HepG2 (cell line): Measurements from ENCODE around the gene ADAM8. TPM values are rescaled to one million over a fixed set of nuclear protein-coding genes. Genes with fewer than 3 reads are reported as not detected.

Source experiments
- ATAC-seq: fragments of 200-7000 bp; cut with Tn5 transposase; 3 replicates; pipeline ENCODE4 v1.9.1; 2020; ENCODE audit warnings: mild to moderate bottlenecking, moderate library complexity
- BruUV-seq: library from RNA; stranded (reverse); fragments of 400-500 nt; replicated peaks from 2 replicates; lab custom pipeline; 2021; lab: Mats Ljungman, UMichigan
- CTCF ChIA-PET: fragments of 300-600 bp; formaldehyde crosslinking; extraction: SDS; loops from one replicate; lab custom pipeline; 2021; ENCODE audit warnings: low total read pairs, inconsistent platforms, low intra/inter-chr PET ratio; lab: Yijun Ruan, JAX
- POLR2A ChIA-PET: fragments of 350-600 bp; sonication (Branson Sonifier 250); formaldehyde crosslinking; loops from one replicate; lab custom pipeline; 2020; ENCODE audit warnings: antibody characterized with exemption, inconsistent platforms; lab: Yijun Ruan, JAX
- DNase-seq: peaks from one replicate; pipeline ENCODE4 v3.0.0-alpha.2; 2015; ENCODE audit warnings: low spot score
- FAIRE-seq: peaks from 3 replicates; lab custom pipeline; 2011; peaks lifted over from hg19 to GRCh38; lab: Jason Lieb, UNC
- H2AFZ ChIP-seq: one replicate; pipeline ENCODE4 v1.6.1; 2011; ENCODE audit warnings: low read length, inconsistent platforms
- H3K27ac ChIP-seq: fragments of 300-600 bp; 3 replicates; pipeline ENCODE4 v1.8.0; 2011; ENCODE audit warnings: mixed run types, mild to moderate bottlenecking, mixed read lengths, low read length, inconsistent platforms; ENCODE audit not compliant: insufficient read depth; ENCODE audit errors: extremely low read length
- H3K27me3 ChIP-seq, 2 experiments: fragments of 200-600 bp in 1 of 2; 2 replicates in 1 of 2; 3 replicates in 1 of 2; pipeline versions ENCODE4 v1.6.0 to v1.8.0; 2011; ENCODE audit warnings: low read length in 2 of 2, mild to moderate bottlenecking in 2 of 2, moderate library complexity in 2 of 2, inconsistent platforms in 1 of 2; ENCODE audit not compliant: insufficient read depth in 2 of 2, control insufficient read depth in 1 of 2
- H3K36me3 ChIP-seq, 2 experiments: fragments of 200-600 bp in 1 of 2; replicated peaks in 1 of 2; 2 replicates in 1 of 2; 3 replicates in 1 of 2; pipeline versions ENCODE4 v1.5.1 to v1.8.0; 2011; ENCODE audit warnings: low read length in 2 of 2, inconsistent platforms in 1 of 2; ENCODE audit not compliant: insufficient read depth in 2 of 2, control insufficient read depth in 1 of 2
- H3K4me1 ChIP-seq: 2 replicates; pipeline ENCODE4 v1.5.1; 2012; ENCODE audit warnings: low read length, inconsistent platforms; ENCODE audit not compliant: insufficient read depth
- H3K4me2 ChIP-seq: 2 replicates; pipeline ENCODE4 v1.6.0; 2011; ENCODE audit warnings: low read depth, low read length, inconsistent platforms
- H3K4me3 ChIP-seq, 3 experiments: fragments of 200-600 bp in 1 of 3; sonication (generic), shearing (Covaris generic) in 1 of 3; replicated peaks in 1 of 3; 2 replicates each; pipeline ENCODE4 v1.5.1; 2011 to 2016; ENCODE audit warnings: low read length in 3 of 3, inconsistent platforms in 2 of 3, low read depth in 2 of 3, mild to moderate bottlenecking in 2 of 3, control low read depth in 1 of 3, mixed read lengths in 1 of 3; ENCODE audit not compliant: insufficient read depth in 1 of 3
- H3K79me2 ChIP-seq: one replicate; pipeline ENCODE4 v1.6.1; 2011; ENCODE audit warnings: low read length, inconsistent platforms; ENCODE audit not compliant: insufficient read depth
- H3K9ac ChIP-seq: 2 replicates; pipeline ENCODE4 v1.6.0; 2011; ENCODE audit warnings: mild to moderate bottlenecking, low read depth, low read length, inconsistent platforms; ENCODE audit not compliant: insufficient read depth
- H3K9me3 ChIP-seq: 2 replicates; pipeline ENCODE4 v1.5.1; 2012; ENCODE audit warnings: mild to moderate bottlenecking, low read length
- H4K20me1 ChIP-seq: 2 replicates; pipeline ENCODE4 v1.6.0; 2011; ENCODE audit warnings: inconsistent platforms, mild to moderate bottlenecking, low read length, moderate library complexity; ENCODE audit not compliant: insufficient read depth
- HDAC6 ChIP-seq: fragments of 200-600 bp; sonication (generic); IDR thresholded peaks from 2 replicates; pipeline ENCODE4 v1.7.0; 2017; ENCODE audit warnings: mild to moderate bottlenecking, antibody characterized with exemption, low read length, low read depth
- HNRNPL ChIP-seq: fragments of 200-400 bp; formaldehyde crosslinking; IDR thresholded peaks from 2 replicates; pipeline ENCODE4 v1.6.1; 2017; ENCODE audit warnings: mild to moderate bottlenecking, low read depth, low read length
- HNRNPLL ChIP-seq: fragments of 200-400 bp; formaldehyde crosslinking; IDR thresholded peaks from 2 replicates; pipeline ENCODE4 v1.6.1; 2017; ENCODE audit warnings: mild to moderate bottlenecking, low read depth, low read length; ENCODE audit not compliant: poor library complexity, severe bottlenecking
- KDM5B ChIP-seq: sonication (generic); formaldehyde crosslinking; IDR thresholded peaks from 2 replicates; pipeline ENCODE4 v1.4.0; 2020; ENCODE audit warnings: missing genetic modification reagents, mild to moderate bottlenecking, borderline replicate concordance
- KLF6 ChIP-seq: IDR thresholded peaks from 2 replicates; pipeline ENCODE4 v1.8.0; 2016; ENCODE audit warnings: missing biosample characterization, missing genetic modification reagents
- MAFF ChIP-seq: IDR thresholded peaks from 2 replicates; pipeline ENCODE4 v1.6.1; 2011; ENCODE audit warnings: low read depth, low read length, improper control_type of control experiment
- MEF2D ChIP-seq: sonication (generic); formaldehyde crosslinking; IDR thresholded peaks from 2 replicates; pipeline ENCODE4 v1.5.1; 2020; ENCODE audit warnings: mild to moderate bottlenecking, missing genetic modification reagents
- PCBP2 ChIP-seq: fragments of 200-400 bp; formaldehyde crosslinking; optimal IDR thresholded peaks from 2 replicates; pipeline ENCODE3; 2018; ENCODE audit warnings: low read length, low read depth; ENCODE audit not compliant: poor library complexity, severe bottlenecking
- REXO4 ChIP-seq: sonication (generic); formaldehyde crosslinking; IDR thresholded peaks from 2 replicates; pipeline ENCODE4 v1.8.0; 2022; ENCODE audit warnings: missing genetic modification reagents, mild to moderate bottlenecking, borderline replicate concordance
- SCMH1 ChIP-seq: sonication (generic); formaldehyde crosslinking; IDR thresholded peaks from 2 replicates; pipeline ENCODE4 v1.9.0; 2021; ENCODE audit warnings: missing genetic modification reagents, mild to moderate bottlenecking, borderline replicate concordance
- SETDB1 ChIP-seq: sonication (generic); formaldehyde crosslinking; IDR thresholded peaks from 2 replicates; pipeline ENCODE4 v1.5.1; 2020; ENCODE audit warnings: missing genetic modification reagents, mild to moderate bottlenecking, borderline replicate concordance
- ZMAT3 ChIP-seq: sonication (generic); formaldehyde crosslinking; conservative IDR thresholded peaks from 2 replicates; pipeline ENCODE4 v1.7.0; 2021; ENCODE audit warnings: missing genetic modification reagents
- ZNF138 ChIP-seq: sonication (generic); formaldehyde crosslinking; IDR thresholded peaks from 2 replicates; pipeline ENCODE4 v1.5.0; 2020; ENCODE audit warnings: mild to moderate bottlenecking, low read depth, missing genetic modification reagents
- ZNF33A ChIP-seq: sonication (generic); formaldehyde crosslinking; IDR thresholded peaks from 2 replicates; pipeline ENCODE4 v1.5.1; 2020; ENCODE audit warnings: missing genetic modification reagents, mild to moderate bottlenecking, moderate library complexity, borderline replicate concordance
- WGBS: methylation state at CpG from one replicate; pipeline ENCODE4 v1.1.6; 2017; ENCODE audit warnings: low lambda C conversion rate; 5-methylcytosine and 5-hydroxymethylcytosine counted together
- in situ Hi-C: cut with HindIII; loops from 2 replicates; pipeline ENCODE4 v1.10.0; 2017; ENCODE audit warnings: low pct_unique_long_range_greater_than_20kb; ENCODE audit not compliant: extremely low pct_ligation_motif_present
- intact Hi-C: fragments of 100-400 bp; cut with micrococcal nuclease; formaldehyde crosslinking; loops from one replicate; pipeline ENCODE4 v1.10.0; 2022; ENCODE audit not compliant: unreplicated experiment
- polyA plus RNA-seq, 8 experiments: library from polyadenylated mRNA; depleted of rRNA in 3 of 8; stranded (reverse) in 7 of 8; unstranded in 1 of 8; fragments of >200 nt; fragmentation: Illumina TruSeq in 4 of 8; extraction: Trizol in 4 of 8; gene quantifications; 2 replicates each; pipeline versions ENCODE4 v1.2.1 to v1.2.3, GENCODE V29; 2011 to 2016; ENCODE audit warnings: low read depth in 4 of 8, missing spikeins in 1 of 8, mixed read lengths in 1 of 8; ENCODE audit not compliant: insufficient read depth in 1 of 8
- total RNA-seq, 5 experiments: library from RNA; depleted of rRNA; stranded (reverse); fragments of >200 nt; fragmentation: Illumina TruSeq; extraction: Trizol; gene quantifications; 2 replicates each; pipeline ENCODE4 v1.2.3, GENCODE V29; 2016; ENCODE audit warnings: low read depth in 1 of 5
- TF ChIP-seq, protein P1 (sequence below): sonication (generic); formaldehyde crosslinking; IDR thresholded peaks from 2 replicates; pipeline ENCODE4 v1.4.0; 2020; ENCODE audit warnings: missing genetic modification reagents
- TF ChIP-seq, protein P2 (sequence below): sonication (generic); formaldehyde crosslinking; IDR thresholded peaks from 2 replicates; pipeline ENCODE4 v1.5.0; 2020; ENCODE audit warnings: mild to moderate bottlenecking, missing genetic modification reagents, moderate library complexity

The ADAM8 gene
- total and polyA plus RNA-seq, 2 of the 13 experiments (the other 11 are each of a cell fraction or from before 2014, with no cell fraction given) = 0.24 to 0.93 TPM

DNA sequence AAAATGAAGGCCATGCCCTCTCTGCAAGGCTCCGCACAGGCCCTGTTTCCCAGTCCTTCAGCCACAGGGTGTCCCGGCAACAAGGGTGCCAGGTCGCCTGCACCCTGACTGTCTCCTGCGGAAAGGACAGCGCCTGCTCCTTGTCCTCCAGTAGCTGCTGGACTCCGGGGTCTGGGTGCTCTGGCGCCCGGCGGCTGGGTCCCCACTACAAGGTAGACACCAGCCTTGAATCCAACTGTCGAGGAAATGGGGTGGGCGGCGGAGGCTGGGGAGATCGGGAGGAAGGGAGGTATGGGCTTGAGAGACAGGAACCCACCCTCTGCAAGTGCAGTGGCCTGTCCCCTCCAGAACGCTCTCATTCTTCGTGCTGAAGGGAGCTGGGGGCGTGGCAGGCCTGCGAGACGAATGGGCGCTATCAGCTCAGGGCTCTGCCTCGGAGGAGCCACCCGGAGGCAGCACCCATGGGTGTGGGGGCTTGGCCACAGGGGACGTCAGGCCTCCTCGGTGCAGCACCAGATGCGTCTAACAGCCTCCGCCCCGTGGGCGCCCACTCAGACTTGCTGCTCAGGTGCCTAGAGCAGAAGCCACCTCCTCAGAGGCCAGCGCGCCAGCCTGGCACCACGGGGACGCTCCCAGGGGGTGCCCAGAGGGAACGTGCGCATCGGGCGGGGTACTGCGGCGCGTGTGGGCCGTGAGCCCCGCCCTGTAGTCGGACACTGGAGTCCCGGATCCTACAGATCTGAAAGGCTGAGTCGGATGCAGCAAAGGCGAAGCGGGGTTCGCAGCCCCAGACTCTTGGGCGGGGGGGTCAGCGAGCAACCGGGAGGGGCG lies 15.6 kb downstream of the ADAM8 start:
- Histone ChIP-seq H3K36me3 (no peaks in the 10 kb centered on the region), H3K4me3 (peak overlapping the region; percentile 42 to 74 (median 62)), H4K20me1 (no peaks in the 10 kb centered on the region), H3K79me2 (no peaks in the 10 kb centered on the region), H3K9ac (peak overlapping the region; percentile 34; the same call in 1 of the 2 replicates), H3K27me3 (peaks cover 9 to 46% of the 10 kb centered on the region in 2 experiments; a peak in 4 of 5 replicates), H3K9me3 (no peaks in the 10 kb centered on the region), H3K27ac (no peak overlapping the region), H2AFZ (no peak overlapping the region), H3K4me2 (peak overlapping the region; percentile 66), H3K4me1 (peaks cover 35% of the 10 kb centered on the region)
- ATAC-seq = peak; percentile 37
- ChIA-PET CTCF (no interaction called here), POLR2A (no interaction called here)
- no TSS peak for BruUV-seq
- in situ Hi-C loops (no loop called here), intact Hi-C loops (no loop called here)
- no peak for DNase-seq
- FAIRE-seq = no peak
- 33% methylated on average over 19 of the region's 50 CpGs for WGBS
- no peak for TF ChIP-seq REXO4 (CRISPR knock-in tag)
- peak; percentile 22 for TF ChIP-seq HNRNPLL
- TF ChIP-seq KLF6 = no peak
- peak; percentile 86 for TF ChIP-seq HNRNPL
- TF ChIP-seq SETDB1 (CRISPR knock-in tag) = no peak
- TF ChIP-seq MEF2D (CRISPR knock-in tag) = no peak
- TF ChIP-seq, protein P1, sequence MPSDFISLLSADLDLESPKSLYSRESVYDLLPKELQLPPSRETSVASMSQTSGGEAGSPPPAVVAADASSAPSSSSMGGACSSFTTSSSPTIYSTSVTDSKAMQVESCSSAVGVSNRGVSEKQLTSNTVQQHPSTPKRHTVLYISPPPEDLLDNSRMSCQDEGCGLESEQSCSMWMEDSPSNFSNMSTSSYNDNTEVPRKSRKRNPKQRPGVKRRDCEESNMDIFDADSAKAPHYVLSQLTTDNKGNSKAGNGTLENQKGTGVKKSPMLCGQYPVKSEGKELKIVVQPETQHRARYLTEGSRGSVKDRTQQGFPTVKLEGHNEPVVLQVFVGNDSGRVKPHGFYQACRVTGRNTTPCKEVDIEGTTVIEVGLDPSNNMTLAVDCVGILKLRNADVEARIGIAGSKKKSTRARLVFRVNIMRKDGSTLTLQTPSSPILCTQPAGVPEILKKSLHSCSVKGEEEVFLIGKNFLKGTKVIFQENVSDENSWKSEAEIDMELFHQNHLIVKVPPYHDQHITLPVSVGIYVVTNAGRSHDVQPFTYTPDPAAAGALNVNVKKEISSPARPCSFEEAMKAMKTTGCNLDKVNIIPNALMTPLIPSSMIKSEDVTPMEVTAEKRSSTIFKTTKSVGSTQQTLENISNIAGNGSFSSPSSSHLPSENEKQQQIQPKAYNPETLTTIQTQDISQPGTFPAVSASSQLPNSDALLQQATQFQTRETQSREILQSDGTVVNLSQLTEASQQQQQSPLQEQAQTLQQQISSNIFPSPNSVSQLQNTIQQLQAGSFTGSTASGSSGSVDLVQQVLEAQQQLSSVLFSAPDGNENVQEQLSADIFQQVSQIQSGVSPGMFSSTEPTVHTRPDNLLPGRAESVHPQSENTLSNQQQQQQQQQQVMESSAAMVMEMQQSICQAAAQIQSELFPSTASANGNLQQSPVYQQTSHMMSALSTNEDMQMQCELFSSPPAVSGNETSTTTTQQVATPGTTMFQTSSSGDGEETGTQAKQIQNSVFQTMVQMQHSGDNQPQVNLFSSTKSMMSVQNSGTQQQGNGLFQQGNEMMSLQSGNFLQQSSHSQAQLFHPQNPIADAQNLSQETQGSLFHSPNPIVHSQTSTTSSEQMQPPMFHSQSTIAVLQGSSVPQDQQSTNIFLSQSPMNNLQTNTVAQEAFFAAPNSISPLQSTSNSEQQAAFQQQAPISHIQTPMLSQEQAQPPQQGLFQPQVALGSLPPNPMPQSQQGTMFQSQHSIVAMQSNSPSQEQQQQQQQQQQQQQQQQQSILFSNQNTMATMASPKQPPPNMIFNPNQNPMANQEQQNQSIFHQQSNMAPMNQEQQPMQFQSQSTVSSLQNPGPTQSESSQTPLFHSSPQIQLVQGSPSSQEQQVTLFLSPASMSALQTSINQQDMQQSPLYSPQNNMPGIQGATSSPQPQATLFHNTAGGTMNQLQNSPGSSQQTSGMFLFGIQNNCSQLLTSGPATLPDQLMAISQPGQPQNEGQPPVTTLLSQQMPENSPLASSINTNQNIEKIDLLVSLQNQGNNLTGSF (CRISPR knock-in tag) = no peak
- TF ChIP-seq, protein P2, sequence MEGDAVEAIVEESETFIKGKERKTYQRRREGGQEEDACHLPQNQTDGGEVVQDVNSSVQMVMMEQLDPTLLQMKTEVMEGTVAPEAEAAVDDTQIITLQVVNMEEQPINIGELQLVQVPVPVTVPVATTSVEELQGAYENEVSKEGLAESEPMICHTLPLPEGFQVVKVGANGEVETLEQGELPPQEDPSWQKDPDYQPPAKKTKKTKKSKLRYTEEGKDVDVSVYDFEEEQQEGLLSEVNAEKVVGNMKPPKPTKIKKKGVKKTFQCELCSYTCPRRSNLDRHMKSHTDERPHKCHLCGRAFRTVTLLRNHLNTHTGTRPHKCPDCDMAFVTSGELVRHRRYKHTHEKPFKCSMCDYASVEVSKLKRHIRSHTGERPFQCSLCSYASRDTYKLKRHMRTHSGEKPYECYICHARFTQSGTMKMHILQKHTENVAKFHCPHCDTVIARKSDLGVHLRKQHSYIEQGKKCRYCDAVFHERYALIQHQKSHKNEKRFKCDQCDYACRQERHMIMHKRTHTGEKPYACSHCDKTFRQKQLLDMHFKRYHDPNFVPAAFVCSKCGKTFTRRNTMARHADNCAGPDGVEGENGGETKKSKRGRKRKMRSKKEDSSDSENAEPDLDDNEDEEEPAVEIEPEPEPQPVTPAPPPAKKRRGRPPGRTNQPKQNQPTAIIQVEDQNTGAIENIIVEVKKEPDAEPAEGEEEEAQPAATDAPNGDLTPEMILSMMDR = no peak
- TF ChIP-seq ZMAT3 (CRISPR knock-in tag) = no peak
- no peak for TF ChIP-seq SCMH1
- TF ChIP-seq ZNF33A (CRISPR knock-in tag) = no peak
- no peak for TF ChIP-seq MAFF
- TF ChIP-seq HDAC6 = no peak
- no peak for TF ChIP-seq PCBP2
- TF ChIP-seq KDM5B (CRISPR knock-in tag) = no peak
- TF ChIP-seq ZNF138 (CRISPR knock-in tag) = no peak
